ENCODE data around the gene OGFOD1. TPM values are rescaled to one million over a fixed set of nuclear protein-coding genes. Genes with fewer than 3 reads are reported as not detected.

The OGFOD1 gene
- total and polyA plus RNA-seq, 9 of the 15 experiments (the other 6 are each of a cell fraction or from before 2014, with no cell fraction given), result 60.4 to 134 (median 85.8) TPM

DNA sequence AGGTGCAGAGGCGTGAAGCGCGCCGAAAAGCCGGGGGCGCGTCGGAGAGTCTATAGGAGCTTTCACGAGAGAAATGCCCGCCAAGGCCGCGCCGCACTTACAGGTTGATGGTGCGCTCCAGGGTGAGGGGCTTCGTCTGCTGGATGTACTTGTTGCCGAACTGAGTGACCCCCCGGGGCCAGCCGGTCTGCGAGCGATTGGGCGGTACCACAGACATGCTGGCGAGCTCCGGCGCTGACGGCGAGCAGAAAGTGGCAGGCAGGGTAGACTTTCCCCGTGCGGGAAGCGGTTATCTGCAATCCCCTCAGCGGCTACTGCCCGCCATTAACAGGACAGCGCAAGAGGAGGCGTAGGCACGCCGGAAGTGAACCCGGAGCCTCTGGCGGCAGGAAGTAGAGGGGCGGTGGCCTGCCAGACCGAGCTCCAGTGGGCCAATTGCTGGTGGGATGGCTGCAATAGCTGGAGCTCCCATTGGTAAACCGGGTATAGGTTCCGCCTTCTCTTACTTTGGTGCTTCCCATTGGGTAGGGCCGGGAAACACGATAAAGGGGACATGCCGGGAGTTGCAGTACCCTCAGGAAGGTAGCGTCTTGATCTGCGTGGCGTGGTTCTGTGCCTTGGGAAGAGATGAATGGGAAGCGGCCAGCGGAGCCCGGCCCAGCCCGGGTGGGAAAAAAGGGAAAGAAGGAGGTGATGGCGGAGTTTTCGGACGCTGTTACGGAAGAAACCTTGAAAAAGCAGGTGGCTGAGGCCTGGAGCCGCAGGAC is at the start of gene OGFOD1, which contains the start of gene NUDT21 (continued):
- TF ChIP-seq TSHZ1 (CRISPR knock-in tag; IDR thresholded peaks at IDR 0.05), result no peak
- TF ChIP-seq MAFK (IDR thresholded peaks at IDR 0.05; ENCODE audit: low read length), result no peak
- TF ChIP-seq CBX1 (IDR thresholded peaks at IDR 0.05; ENCODE audit: low read depth), result no peak
- no peak for TF ChIP-seq MIER1 (IDR thresholded peaks at IDR 0.05; ENCODE audit: low read depth)
- TF ChIP-seq ZNF57 (CRISPR knock-in tag; IDR thresholded peaks at IDR 0.05), result no peak
- TF ChIP-seq PCBP1 (IDR thresholded peaks at IDR 0.05; ENCODE audit: low read depth, low read length, poor library complexity, severe bottlenecking), result no peak
- peak; percentile 75 for TF ChIP-seq CHD2 (IDR thresholded peaks at IDR 0.05; ENCODE audit: low read depth, low read length)
- no peak for TF ChIP-seq ZNF507 (tag; conservative IDR thresholded peaks at IDR 0.05)
- no peak for TF ChIP-seq GTF2A2 (tag; IDR thresholded peaks at IDR 0.05)
- no peak for TF ChIP-seq ATF1 (CRISPR knock-in tag; IDR thresholded peaks at IDR 0.05)
- peak; percentile 85 for TF ChIP-seq ATF1 (tag; IDR thresholded peaks at IDR 0.05)
- TF ChIP-seq NR2F6 (CRISPR knock-in tag; IDR thresholded peaks at IDR 0.05), result no peak
- peak; percentile 69 for TF ChIP-seq TAF9B (IDR thresholded peaks at IDR 0.05; ENCODE audit: partially characterized antibody)
- no peak for TF ChIP-seq HMG20A (CRISPR knock-in tag; conservative IDR thresholded peaks at IDR 0.05)
- no peak for TF ChIP-seq CSDE1 (IDR thresholded peaks at IDR 0.05)
